Endometrial microvascular endothelial cells (primary cell): ENCODE measurements around the gene MRPS11. TPM values are rescaled to one million over a fixed set of nuclear protein-coding genes. Genes with fewer than 3 reads are reported as not detected.
"Not testable (repeated sequence)": the region's sequence is repeated elsewhere in the genome, so short reads cannot be mapped to it uniquely, and the experiment has no call there.

ENCODE experiments used
- in situ Hi-C: cut with HindIII; loops from 2 replicates; pipeline ENCODE4 v1.10.0; 2017; ENCODE audit warnings: low sequenced_read_pairs, low pct_unique_long_range_greater_than_20kb; ENCODE audit errors: inconsistent ontology term
- total RNA-seq: library from RNA; depleted of rRNA; stranded (reverse); fragments of >200 nt; gene quantifications from one replicate; pipeline ENCODE4 v1.2.3, GENCODE V29; 2015; ENCODE audit errors: inconsistent ontology term

MRPS11 gene
- total RNA-seq, 1 donor from 2014 or later = 47.9 TPM

- in situ Hi-C loops = no loop called here
Observed at GRCh38 chr15:88484682-88485331, 17.3 kb downstream of the MRPS11 start.

GRCh38 chr15:88487178-88487795, 19.8 kb downstream of the MRPS11 start:
- in situ Hi-C loops = no loop called here

GRCh38 chr15:88487796-88488523, 20.5 kb downstream of the MRPS11 start:
- in situ Hi-C loops = no loop called here

DNA sequence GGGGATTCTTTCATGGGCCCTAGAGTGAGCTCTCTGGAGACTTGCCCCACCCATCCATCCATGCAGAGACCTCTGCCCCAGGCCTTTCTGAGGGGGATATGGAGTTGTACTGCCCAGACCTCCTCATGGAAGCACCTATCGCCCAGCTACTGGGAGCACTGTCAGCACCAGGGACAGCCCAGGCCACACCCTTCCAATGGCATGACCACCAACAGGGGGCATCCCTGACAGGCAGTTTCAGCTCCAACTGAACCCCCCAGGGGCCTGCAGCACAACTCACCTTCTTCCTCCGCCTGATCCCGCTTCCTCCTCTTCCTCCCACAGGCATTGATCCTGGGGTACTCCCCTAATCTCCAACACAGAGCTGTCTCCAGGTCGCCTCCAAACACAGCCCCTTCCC, 21.8 kb downstream of the MRPS11 start:
- in situ Hi-C loops = no loop called here

DNA sequence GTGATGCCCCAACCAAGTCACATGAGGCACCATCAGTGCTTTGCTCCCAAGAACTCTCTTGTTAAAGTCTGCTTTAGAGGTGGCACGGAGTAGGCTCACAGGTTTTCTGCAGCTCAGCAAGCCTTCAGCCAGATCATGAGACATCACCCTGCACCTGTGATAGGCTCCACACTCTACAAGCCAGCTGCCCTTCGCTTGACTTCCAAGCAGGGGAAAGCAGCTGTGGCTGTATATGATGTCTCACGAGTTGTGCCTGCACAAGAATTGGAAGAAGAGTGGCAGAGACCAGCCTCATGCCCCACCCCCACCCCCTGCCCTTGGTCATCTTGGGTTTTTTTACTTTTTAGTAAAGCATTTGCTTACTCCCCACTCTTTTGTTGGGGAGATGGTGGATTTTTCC, 22.5 kb downstream of the MRPS11 start:
- in situ Hi-C loops = no loop called here

- in situ Hi-C loops = no loop called here
Observed at GRCh38 chr15:88491158-88491557, 23.6 kb downstream of the MRPS11 start.

DNA sequence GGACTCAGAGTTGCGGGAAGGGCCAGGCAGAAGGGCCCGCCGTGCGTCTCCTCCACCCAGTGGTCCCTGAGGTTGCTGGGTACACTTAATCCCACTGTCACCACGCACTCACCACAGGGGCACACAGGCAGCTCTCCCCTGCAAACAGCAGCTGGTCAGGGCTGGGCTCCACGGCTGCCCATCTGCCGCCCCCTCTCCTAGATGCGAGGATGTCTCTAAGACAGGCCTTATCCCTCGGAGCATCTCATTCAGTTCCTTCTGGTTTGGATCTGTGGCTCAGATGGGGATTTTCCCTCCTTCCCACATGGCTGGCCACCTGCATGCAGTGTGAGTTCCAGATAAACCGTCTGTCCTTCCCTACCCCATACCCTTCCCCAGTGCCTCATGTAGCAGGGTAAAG, 26.3 kb downstream of the MRPS11 start:
- in situ Hi-C loops = no loop called here

DNA sequence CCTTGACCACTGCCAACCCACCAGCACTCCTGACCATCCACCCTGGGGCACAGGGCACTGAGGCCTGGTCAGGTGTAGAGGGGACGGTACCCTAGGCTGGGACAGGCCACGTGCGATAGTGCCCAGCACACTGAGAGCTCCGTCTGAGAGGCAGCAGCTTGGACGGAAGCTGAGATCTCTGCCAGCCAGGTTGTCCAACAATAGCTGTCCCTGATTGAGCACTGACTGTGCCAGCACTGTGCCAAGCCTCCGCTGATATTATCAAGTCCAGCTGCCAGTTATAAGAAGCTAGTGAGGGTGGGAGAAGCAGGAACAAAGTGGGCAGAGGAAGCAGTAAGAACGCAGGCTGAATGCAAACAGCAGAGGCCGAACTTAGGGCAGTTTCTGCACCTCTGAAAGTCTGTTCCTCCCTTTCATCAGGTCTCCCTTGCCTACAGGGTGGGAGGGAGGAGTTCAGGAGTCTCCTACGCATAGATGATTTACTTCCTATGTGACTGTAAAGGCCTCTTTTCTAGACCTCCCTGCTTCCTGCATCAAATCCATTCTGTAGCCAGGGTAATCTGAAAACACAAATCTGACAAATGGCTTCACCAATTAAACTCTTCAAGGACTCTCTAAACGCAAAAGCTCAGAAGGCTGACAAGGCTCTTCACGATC, 29.7 kb downstream of the MRPS11 start:
- in situ Hi-C loops = no loop called here

DNA sequence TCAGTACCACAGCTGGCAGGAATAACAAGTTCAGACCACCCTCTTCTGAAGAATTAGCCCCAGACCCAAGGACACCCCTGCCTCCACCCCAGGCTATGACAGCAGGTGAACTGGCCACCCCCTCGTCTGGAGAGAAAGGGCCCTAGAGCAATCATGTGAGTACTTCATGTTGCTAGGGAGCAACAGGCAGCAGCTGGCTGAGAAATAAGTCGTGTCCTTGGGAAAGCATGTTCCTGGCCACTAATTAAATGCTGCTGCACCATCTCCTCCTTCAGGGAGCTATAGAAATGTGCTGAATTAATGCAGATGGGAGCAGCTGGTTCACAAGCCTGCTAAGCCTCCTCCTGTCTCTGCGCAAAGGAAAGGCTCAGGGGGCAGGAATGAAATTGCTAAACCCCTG, 31.5 kb downstream of the MRPS11 start:
- in situ Hi-C loops = no loop called here

DNA sequence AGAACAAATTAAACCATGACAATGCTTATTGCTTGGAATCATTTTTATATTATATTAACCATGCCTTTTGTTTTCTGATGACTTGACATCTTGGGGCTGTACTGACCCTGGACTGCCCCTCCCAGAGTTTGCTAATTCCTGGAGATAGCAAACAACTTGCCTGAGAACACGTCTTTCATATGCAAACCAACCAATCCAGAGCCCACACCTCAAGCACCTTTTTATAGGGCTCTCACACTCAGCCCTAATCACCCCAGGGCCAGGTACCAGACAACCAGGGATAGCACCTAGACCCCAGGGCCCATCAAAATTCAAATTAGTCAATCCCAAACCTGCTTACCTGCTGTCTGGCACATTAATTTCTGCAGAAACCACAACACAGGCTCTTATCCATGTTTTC, 36.9 kb downstream of the MRPS11 start:
- in situ Hi-C loops = no loop called here

DNA sequence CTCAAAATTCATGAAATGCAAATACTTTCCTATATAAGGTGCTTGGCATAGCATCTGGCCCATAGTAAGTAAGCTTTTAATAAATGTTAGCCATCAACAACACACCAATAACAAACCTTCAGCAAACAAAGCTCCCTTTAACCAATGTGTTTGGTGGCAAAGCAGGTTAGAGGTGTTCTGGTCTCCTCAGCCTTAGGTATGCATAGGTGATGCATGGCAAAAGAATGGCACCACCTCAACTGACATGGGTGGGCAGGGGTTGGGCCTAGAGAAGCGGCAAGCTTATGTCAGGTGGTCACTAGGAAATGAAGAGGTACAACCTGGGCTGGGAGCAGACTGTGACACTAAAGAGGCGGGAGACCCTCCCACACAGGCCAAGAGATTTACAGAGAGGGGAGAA, 38.2 kb downstream of the MRPS11 start:
- in situ Hi-C loops = no loop called here

- in situ Hi-C loops = no loop called here
Observed at GRCh38 chr15:88506628-88507027, 39.1 kb downstream of the MRPS11 start.

- in situ Hi-C loops = no loop called here
Observed at GRCh38 chr15:88509321-88509720, 41.8 kb downstream of the MRPS11 start.

- in situ Hi-C loops = no loop called here
Observed at GRCh38 chr15:88509964-88510363, 42.5 kb downstream of the MRPS11 start.

- in situ Hi-C loops = no loop called here
Observed at GRCh38 chr15:88511161-88511560, 43.7 kb downstream of the MRPS11 start.

- in situ Hi-C loops = no loop called here
Observed at GRCh38 chr15:88512078-88512477, 44.6 kb downstream of the MRPS11 start.

- in situ Hi-C loops = no loop called here
Observed at GRCh38 chr15:88512601-88513000, 45.1 kb downstream of the MRPS11 start.

GRCh38 chr15:88513195-88513594, 45.7 kb downstream of the MRPS11 start:
- in situ Hi-C loops = no loop called here

DNA sequence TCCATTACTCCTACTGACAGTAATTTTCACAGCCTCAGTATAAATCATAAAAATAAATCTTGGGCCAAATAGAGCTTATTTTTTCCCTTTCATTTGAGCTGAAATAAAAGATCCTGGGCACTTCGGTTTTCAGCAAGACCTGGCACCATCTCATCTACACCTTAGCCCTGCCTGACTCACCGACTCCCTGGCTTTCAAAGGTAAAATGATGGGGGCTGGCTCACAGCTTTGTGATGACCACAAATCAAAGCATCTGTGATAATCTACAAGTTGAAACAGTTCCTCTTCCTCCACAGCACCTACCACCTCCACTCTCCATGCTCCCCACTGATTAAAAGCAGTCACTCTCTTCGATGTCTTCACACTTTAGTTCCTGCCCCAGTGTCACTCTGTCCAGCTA, 51.4 kb downstream of the MRPS11 start:
- in situ Hi-C loops = no loop called here

DNA sequence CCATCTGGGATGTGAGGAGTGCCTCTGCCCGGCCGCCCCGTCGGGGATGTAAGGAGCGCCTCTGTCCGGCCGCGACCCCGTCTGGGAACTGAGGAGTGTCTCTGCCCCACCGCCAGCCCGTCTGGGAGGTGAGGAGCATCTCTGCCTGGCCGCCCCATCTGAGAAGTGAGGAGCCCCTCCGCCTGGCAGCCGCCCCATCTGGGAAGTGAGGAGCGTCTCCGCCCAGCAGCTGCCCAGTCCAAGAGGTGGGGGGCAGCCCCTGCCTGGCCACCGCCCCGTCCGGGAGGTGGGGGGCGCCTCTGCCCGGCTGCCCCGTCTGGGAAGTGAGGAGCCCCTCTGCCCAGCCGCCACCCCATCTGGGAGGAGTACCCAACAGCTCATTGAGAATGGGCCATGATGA, 56.6 kb downstream of the MRPS11 start:
- in situ Hi-C loops = not testable (repeated sequence)
